Measurements from ENCODE around the gene ANK3. TPM values are rescaled to one million over a fixed set of nuclear protein-coding genes. Genes with fewer than 3 reads are reported as not detected.

The ANK3 gene
- total and polyA plus RNA-seq, 3 donors from 2014 or later = 23.5 to 39.9 (median 38.6) TPM

GRCh38 chr10:60384708-60385398 lies 4.8 kb downstream of the ANK3 start:
- Histone ChIP-seq H3K4me3 (no peak overlapping the region), H3K9me3 (no peaks in the 10 kb centered on the region), H3K4me1 (no peaks in the 10 kb centered on the region), H3K36me3 (ENCODE audit: low read depth, missing control alignments) (no peaks in the 10 kb centered on the region), H3K27ac (no peak overlapping the region), H3K27me3 (no peaks in the 10 kb centered on the region)
- intact Hi-C loops (cut with DNase I; ENCODE audit: low total_unique reads) = no loop called here
- no peak for DNase-seq
- WGBS, 2 donors = 67 to 68% methylated on average over 5 of the region's 5 CpGs
- TF ChIP-seq POLR2A (IDR thresholded peaks at IDR 0.05) (no peak), CTCF (IDR thresholded peaks at IDR 0.05) (no peak)

GRCh38 chr10:60384011-60384410 lies 5.7 kb downstream of the ANK3 start:
- Histone ChIP-seq H3K36me3 (ENCODE audit: low read depth, missing control alignments) (no peaks in the 10 kb centered on the region), H3K4me1 (no peaks in the 10 kb centered on the region), H3K4me3 (no peak overlapping the region), H3K27ac (no peak overlapping the region), H3K9me3 (no peaks in the 10 kb centered on the region), H3K27me3 (no peaks in the 10 kb centered on the region)
- intact Hi-C loops (cut with DNase I; ENCODE audit: low total_unique reads) = no loop called here
- 73 to 81% methylated on average over 1 of the region's 1 CpG for WGBS, 2 donors
- TF ChIP-seq CTCF (IDR thresholded peaks at IDR 0.05) = no peak
- no peak for TF ChIP-seq POLR2A (IDR thresholded peaks at IDR 0.05)
- no peak for DNase-seq

- H3K27me3 ChIP-seq = no peaks in the 10 kb centered on the region
- intact Hi-C loops (cut with DNase I; ENCODE audit: low total_unique reads) = no loop called here
- no peaks in the 10 kb centered on the region for H3K9me3 ChIP-seq
- no peak overlapping the region for H3K27ac ChIP-seq
- no peak overlapping the region for H3K4me3 ChIP-seq
- DNase-seq = no peak
- WGBS, 2 donors = 93 to 95% methylated on average over 1 of the region's 1 CpG
- H3K4me1 ChIP-seq = no peaks in the 10 kb centered on the region
- no peak for TF ChIP-seq CTCF (IDR thresholded peaks at IDR 0.05)
- TF ChIP-seq POLR2A (IDR thresholded peaks at IDR 0.05) = no peak
- H3K36me3 ChIP-seq (ENCODE audit: low read depth, missing control alignments) = no peaks in the 10 kb centered on the region
Observed at GRCh38 chr10:60382946-60383681, 6.6 kb downstream of the ANK3 start.

- WGBS, 2 donors = 84 to 92% methylated on average over 5 of the region's 5 CpGs
Observed at GRCh38 chr10:60380781-60381180, 8.9 kb downstream of the ANK3 start.

More at GRCh38 chr10:60380781-60381180, 8.9 kb downstream of the ANK3 start:
- no peak overlapping the region for H3K27ac ChIP-seq
- H3K27me3 ChIP-seq = no peaks in the 10 kb centered on the region
- no peak for DNase-seq
- TF ChIP-seq POLR2A (IDR thresholded peaks at IDR 0.05) (no peak), CTCF (IDR thresholded peaks at IDR 0.05) (no peak)
- H3K36me3 ChIP-seq (ENCODE audit: low read depth, missing control alignments) = no peaks in the 10 kb centered on the region
- intact Hi-C loops (cut with DNase I; ENCODE audit: low total_unique reads) = no loop called here
- no peaks in the 10 kb centered on the region for H3K9me3 ChIP-seq
- no peak overlapping the region for H3K4me3 ChIP-seq
- no peaks in the 10 kb centered on the region for H3K4me1 ChIP-seq

Measured in testis (tissue), 3 donors.